Fibroblast of pulmonary artery (primary cell): ENCODE data around the gene VWA3B.
"Not testable (repeated sequence)": the region's sequence is repeated elsewhere in the genome, so short reads cannot be mapped to it uniquely, and the experiment has no call there.

Experiments
- DNase-seq: peaks from one replicate; pipeline ENCODE4 v3.0.0-alpha.2; 2010; ENCODE audit warnings: low read depth
- H3K4me3 ChIP-seq: replicated peaks from 2 replicates; pipeline ENCODE4 v1.5.1; 2011; ENCODE audit warnings: low read depth, mild to moderate bottlenecking, control low read depth, low read length, moderate library complexity
- CTCF ChIP-seq: IDR thresholded peaks from 2 replicates; pipeline ENCODE4 v1.5.1; 2011; ENCODE audit warnings: mild to moderate bottlenecking, control low read depth, low read length, inconsistent platforms; ENCODE audit errors: missing control alignments

Gene VWA3B

DNA sequence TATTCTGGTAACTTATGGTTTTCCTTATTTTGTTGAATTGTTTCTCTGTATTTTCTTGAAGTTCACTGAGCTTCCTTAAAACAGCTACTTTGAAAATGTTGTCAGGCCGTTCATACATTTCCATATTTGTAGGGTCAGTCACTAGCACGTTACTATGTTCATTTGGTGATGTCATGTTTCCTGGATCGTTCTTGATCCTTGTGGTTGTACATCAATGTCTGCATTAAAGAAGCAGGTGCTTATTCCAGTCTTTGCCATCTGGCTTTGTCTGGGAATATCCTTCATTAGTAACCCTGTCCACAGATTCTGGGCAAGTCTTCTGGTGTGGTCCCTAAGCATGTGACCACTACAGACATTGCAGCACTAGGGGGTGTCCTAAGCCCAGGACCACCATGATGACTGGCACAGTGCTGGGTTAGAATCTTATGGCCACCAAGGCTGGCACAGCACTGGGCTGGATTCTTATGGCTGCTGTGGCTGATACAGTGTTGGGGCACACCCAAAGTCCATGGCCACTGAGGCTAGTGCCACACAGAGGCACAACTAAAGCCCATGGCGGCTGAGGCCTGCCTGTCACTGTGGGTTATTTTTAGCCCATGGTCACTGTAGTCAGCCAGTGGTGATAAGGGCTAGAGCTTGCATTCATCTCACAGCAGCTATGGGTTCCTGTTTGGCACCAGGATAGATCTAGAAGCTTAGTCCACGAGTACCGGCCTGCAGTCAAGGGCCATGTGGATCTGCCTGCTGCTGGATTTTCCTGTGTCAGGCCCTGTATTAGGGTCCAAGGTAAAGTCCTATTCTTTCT lies 13.2 kb downstream of the VWA3B start:
- TF ChIP-seq CTCF, result no peak
- H3K4me3 ChIP-seq, result no peak overlapping the region
- no peak for DNase-seq

GRCh38 chr2:98102315-98102714 lies 15.3 kb downstream of the VWA3B start:
- DNase-seq, H3K4me3 ChIP-seq: not testable (repeated sequence)

GRCh38 chr2:98102878-98103277 lies 15.9 kb downstream of the VWA3B start:
- no peak overlapping the region for H3K4me3 ChIP-seq
- no peak for DNase-seq
- no peak for TF ChIP-seq CTCF

DNA sequence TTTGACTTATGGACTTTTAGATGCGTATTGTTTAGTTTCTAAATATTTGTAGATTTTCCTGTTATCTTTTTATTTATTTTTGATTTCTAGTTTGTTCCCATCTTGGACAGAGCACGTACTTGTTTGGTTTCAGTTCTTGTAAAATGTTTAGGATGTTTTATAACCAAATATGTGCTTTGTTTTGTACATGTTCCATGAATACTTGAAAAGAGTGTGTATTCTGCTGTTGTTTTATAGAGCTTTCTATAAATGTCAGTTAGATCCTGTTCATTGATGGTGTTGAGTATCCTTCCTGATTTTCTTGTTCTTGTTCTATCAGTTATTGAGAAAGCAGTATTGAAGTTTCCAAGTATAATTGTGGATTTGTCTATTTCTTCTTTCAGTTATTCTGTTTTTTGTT lies 21.1 kb downstream of the VWA3B start:
- no peak for DNase-seq
- no peak for TF ChIP-seq CTCF
- H3K4me3 ChIP-seq, result no peak overlapping the region

DNA sequence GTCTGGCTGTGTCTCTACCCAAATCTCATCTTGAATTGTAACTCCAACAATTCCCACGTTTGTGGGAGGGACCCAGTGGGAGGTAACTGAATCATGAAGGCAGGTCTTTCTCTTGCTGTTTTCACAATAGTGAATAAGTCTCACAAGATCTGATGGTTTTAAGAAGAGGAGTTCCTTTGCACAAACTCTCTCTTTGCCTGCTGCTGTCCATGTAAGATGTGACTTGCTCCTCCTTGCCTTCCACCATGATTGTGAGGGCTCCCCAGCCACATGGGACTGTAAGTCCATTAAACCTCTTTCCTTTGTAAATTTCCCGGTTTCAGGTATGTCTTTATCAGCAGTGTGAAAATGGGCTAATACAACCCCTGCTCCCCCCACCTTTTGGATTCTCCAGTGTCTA lies 23.8 kb downstream of the VWA3B start:
- H3K4me3 ChIP-seq, result no peak overlapping the region
- no peak for TF ChIP-seq CTCF
- DNase-seq, result no peak

GRCh38 chr2:98114643-98115330 lies 27.8 kb downstream of the VWA3B start:
- DNase-seq, result no peak
- no peak for TF ChIP-seq CTCF
- no peak overlapping the region for H3K4me3 ChIP-seq

DNA sequence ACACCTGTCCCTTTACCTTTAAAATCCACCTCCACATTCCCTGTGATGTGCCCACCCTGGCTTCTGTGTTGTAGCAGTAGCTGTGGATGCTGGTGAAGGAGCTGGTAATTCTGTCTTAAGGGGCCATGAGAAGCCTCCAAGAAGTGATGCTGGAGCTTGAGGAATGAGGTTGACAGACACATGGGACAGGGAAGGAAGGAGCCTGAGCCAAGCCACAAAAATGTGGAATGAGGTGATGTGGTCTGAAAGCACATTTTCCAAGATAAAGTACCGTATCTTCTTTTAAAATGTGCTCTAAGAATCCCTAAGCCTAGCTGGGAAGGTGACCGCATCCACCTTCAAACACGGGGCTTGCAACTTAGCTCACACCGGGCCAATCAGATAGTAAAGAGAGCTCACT lies 31.2 kb downstream of the VWA3B start:
- H3K4me3 ChIP-seq, result no peak overlapping the region
- DNase-seq, result peak; percentile 26
- no peak for TF ChIP-seq CTCF
